Smooth muscle cell (in vitro differentiated cells): ENCODE data around the gene TENM4. TPM values are rescaled to one million over a fixed set of nuclear protein-coding genes. Genes with fewer than 3 reads are reported as not detected.

ENCODE experiments used
- DNase-seq: peaks from one replicate; lab custom pipeline; 2025; ENCODE audit not compliant: unreplicated experiment; lab: John Stamatoyannopoulos, UW
- H2AFZ ChIP-seq: fragments of 200-600 bp; sonication (generic); 2 replicates; pipeline ENCODE4 v1.6.0; 2016; ENCODE audit warnings: antibody characterized with exemption, low read depth, mild to moderate bottlenecking
- H3F3A ChIP-seq: fragments of 200-600 bp; sonication (generic); 2 replicates; pipeline ENCODE4 v1.6.0; 2017; ENCODE audit warnings: antibody characterized with exemption, low read depth
- H3K27ac ChIP-seq: fragments of 200-600 bp; sonication (generic); 2 replicates; pipeline ENCODE4 v1.5.1; 2016; ENCODE audit warnings: low read depth, mild to moderate bottlenecking
- H3K27me3 ChIP-seq: fragments of 200-600 bp; sonication (generic); 2 replicates; pipeline ENCODE4 v1.6.1; 2016; ENCODE audit warnings: low read depth, mild to moderate bottlenecking
- H3K36me3 ChIP-seq: fragments of 200-600 bp; sonication (generic); 2 replicates; pipeline ENCODE4 v1.5.1; 2016; ENCODE audit warnings: low read depth
- H3K4me1 ChIP-seq: fragments of 200-600 bp; sonication (generic); 2 replicates; pipeline ENCODE4 v1.5.1; 2016; ENCODE audit warnings: low read depth
- H3K4me2 ChIP-seq: fragments of 200-600 bp; sonication (generic); 2 replicates; pipeline ENCODE4 v1.6.0; 2016; ENCODE audit warnings: mild to moderate bottlenecking
- H3K4me3 ChIP-seq: fragments of 200-600 bp; sonication (generic); 2 replicates; pipeline ENCODE4 v1.5.1; 2016; ENCODE audit warnings: mild to moderate bottlenecking
- H3K79me2 ChIP-seq: fragments of 200-600 bp; sonication (generic); 2 replicates; pipeline ENCODE4 v1.6.0; 2016; ENCODE audit warnings: low read depth, mild to moderate bottlenecking
- H3K9ac ChIP-seq: fragments of 200-600 bp; sonication (generic); 2 replicates; pipeline ENCODE4 v1.6.0; 2016; ENCODE audit warnings: low read depth
- H3K9me3 ChIP-seq: fragments of 200-600 bp; sonication (generic); replicated peaks from 2 replicates; pipeline ENCODE4 v1.5.1; 2016; ENCODE audit warnings: low read depth
- H4K20me1 ChIP-seq: fragments of 200-600 bp; sonication (generic); 2 replicates; pipeline ENCODE4 v1.6.0; 2016; ENCODE audit warnings: low read depth
- WGBS: methylation state at CpG from one replicate; pipeline ENCODE4 v1.1.7; 2016; ENCODE audit warnings: low lambda C conversion rate; 5-methylcytosine and 5-hydroxymethylcytosine counted together
- polyA plus RNA-seq: library from polyadenylated mRNA; unstranded; fragments of >200 nt; fragmentation: Nextera tagmentation; extraction: Ambion mirVana; gene quantifications from 2 replicates; pipeline ENCODE4 v1.2.1, GENCODE V29; 2016
- total RNA-seq: library from RNA; depleted of rRNA; stranded (reverse); fragments of >200 nt; gene quantifications from 2 replicates; pipeline ENCODE4 v1.2.3, GENCODE V29; 2014
- TF ChIP-seq, protein P1 (sequence below): fragments of 200-600 bp; sonication (generic); IDR thresholded peaks from 2 replicates; pipeline ENCODE4 v1.5.1; 2017; ENCODE audit warnings: borderline replicate concordance, mild to moderate bottlenecking, antibody characterized with exemption; ENCODE audit not compliant: insufficient read depth, poor library complexity, severe bottlenecking

The TENM4 gene
- total and polyA plus RNA-seq, 2 experiments from 2014 or later = 31.6 to 38.2 TPM

DNA sequence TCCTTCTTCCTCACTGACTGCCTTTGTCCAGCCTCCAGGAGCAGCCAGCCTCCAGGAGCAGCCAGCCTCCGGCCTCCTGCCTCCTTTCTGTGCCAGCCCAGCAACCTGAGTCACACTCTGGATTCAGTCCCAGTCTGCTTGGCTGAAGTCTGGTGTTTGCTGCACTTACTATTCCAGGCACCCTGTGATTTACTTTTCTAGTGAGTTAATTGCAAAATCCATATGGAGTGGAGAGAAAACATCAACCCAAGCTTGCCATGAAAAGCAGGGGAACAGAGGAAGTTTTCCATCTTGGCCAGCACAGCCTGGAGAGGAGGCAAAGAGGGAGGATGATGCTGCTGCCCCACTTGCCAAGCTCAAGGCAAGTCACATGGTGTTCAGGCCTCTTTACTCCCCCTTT, 400.5 kb downstream of the TENM4 start:
- Histone ChIP-seq H3K9me3 (no peaks in the 10 kb centered on the region), H3K9ac (no peak overlapping the region), H4K20me1 (no peaks in the 10 kb centered on the region), H2AFZ (no peak overlapping the region), H3K4me2 (no peak overlapping the region), H3K4me3 (no peak overlapping the region), H3F3A (peaks cover 10% of the 10 kb centered on the region), H3K27me3 (no peaks in the 10 kb centered on the region), H3K79me2 (no peaks in the 10 kb centered on the region), H3K36me3 (no peaks in the 10 kb centered on the region), H3K27ac (no peak overlapping the region), H3K4me1 (peaks cover 6% of the 10 kb centered on the region)
- TF ChIP-seq, protein P1, sequence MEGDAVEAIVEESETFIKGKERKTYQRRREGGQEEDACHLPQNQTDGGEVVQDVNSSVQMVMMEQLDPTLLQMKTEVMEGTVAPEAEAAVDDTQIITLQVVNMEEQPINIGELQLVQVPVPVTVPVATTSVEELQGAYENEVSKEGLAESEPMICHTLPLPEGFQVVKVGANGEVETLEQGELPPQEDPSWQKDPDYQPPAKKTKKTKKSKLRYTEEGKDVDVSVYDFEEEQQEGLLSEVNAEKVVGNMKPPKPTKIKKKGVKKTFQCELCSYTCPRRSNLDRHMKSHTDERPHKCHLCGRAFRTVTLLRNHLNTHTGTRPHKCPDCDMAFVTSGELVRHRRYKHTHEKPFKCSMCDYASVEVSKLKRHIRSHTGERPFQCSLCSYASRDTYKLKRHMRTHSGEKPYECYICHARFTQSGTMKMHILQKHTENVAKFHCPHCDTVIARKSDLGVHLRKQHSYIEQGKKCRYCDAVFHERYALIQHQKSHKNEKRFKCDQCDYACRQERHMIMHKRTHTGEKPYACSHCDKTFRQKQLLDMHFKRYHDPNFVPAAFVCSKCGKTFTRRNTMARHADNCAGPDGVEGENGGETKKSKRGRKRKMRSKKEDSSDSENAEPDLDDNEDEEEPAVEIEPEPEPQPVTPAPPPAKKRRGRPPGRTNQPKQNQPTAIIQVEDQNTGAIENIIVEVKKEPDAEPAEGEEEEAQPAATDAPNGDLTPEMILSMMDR = no peak
- no peak for DNase-seq
- 96% methylated on average over 1 of the region's 1 CpG for WGBS

DNA sequence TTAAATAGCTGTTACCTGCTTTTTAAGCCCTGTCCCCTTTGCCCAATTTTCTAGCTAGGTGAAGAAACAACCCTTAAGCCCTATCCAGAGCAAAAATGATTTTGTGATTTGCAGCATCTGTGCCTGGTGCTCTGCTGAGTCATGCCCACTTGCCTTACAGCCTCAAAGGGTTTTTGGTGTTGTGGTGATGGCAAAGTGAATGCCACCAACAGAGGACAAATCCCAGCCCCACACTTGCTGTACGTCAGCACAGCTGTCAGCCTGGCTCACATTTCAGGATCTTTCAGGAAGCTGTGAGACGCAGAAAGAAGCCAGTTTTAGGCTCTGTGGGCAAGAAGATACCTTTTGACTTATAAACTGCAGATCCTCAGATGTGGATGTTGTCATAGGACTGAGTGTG, 401.7 kb downstream of the TENM4 start:
- no peaks in the 10 kb centered on the region for H3K4me1 ChIP-seq
- no peak overlapping the region for H3K27ac ChIP-seq
- no peak overlapping the region for H2AFZ ChIP-seq
- H3K79me2 ChIP-seq = no peaks in the 10 kb centered on the region
- no peak overlapping the region for H3K9ac ChIP-seq
- H3K36me3 ChIP-seq = no peaks in the 10 kb centered on the region
- TF ChIP-seq, protein P1 = no peak
- H3K9me3 ChIP-seq = no peaks in the 10 kb centered on the region
- H3K4me3 ChIP-seq = no peak overlapping the region
- DNase-seq = no peak
- H4K20me1 ChIP-seq = no peaks in the 10 kb centered on the region
- 26% methylated on average over 2 of the region's 2 CpGs for WGBS
- H3K27me3 ChIP-seq = no peaks in the 10 kb centered on the region
- H3F3A ChIP-seq = peaks cover 5% of the 10 kb centered on the region
- no peak overlapping the region for H3K4me2 ChIP-seq

DNA sequence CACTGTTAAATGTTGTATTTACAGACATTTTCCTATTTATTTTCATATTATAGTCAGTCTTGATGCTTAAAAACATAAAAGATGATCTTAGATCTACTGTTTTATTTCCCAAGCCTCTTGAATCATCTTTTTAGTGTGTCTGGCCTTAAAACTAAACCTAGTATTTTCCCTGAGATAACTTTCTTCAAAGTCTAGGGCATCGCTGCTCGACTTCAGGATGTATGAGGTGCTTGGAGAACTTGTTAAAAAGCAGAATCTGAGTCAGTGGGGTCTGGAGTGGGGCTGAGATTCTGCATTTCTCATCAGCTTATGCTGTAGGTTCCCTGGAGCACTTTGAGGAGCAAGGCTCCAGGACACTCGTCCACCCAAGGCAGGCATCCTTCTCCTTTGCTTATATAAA, 404.9 kb downstream of the TENM4 start:
- TF ChIP-seq, protein P1 = no peak
- Histone ChIP-seq H3K4me3 (no peak overlapping the region), H3K4me2 (no peak overlapping the region), H3K36me3 (no peaks in the 10 kb centered on the region), H3K27ac (no peak overlapping the region), H3K9me3 (no peaks in the 10 kb centered on the region), H3K27me3 (no peaks in the 10 kb centered on the region), H3K9ac (no peak overlapping the region), H3F3A (peaks cover 5% of the 10 kb centered on the region), H3K79me2 (no peaks in the 10 kb centered on the region), H2AFZ (no peak overlapping the region), H4K20me1 (no peaks in the 10 kb centered on the region), H3K4me1 (no peaks in the 10 kb centered on the region)
- no peak for DNase-seq
- 47% methylated on average over 3 of the region's 3 CpGs for WGBS

DNA sequence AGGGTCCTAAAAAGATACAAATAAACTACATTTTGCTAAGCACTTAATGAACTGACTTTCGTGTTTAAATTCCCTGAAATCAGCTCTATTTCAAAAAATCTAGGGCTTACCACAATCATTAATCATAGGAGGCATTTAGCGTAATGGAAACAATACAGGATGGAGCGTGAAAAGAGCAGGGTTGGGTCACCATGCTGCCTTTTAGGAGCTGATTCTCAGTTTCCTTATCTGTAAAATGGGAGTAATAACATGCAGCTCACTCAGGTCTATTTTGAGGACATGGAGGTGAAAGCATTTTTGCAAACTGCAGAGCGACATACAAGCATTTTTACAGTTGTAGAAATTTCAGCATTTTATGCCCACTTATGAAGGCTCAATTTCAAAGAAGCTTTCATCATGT, 407.0 kb downstream of the TENM4 start:
- 92% methylated on average over 4 of the region's 4 CpGs for WGBS
- no peak for DNase-seq
- Histone ChIP-seq H3K36me3 (no peaks in the 10 kb centered on the region), H3K9me3 (no peaks in the 10 kb centered on the region), H2AFZ (no peak overlapping the region), H3K4me2 (no peak overlapping the region), H3K27ac (no peak overlapping the region), H3K4me3 (no peak overlapping the region), H3K9ac (no peak overlapping the region), H3F3A (peaks cover 3% of the 10 kb centered on the region), H4K20me1 (peaks cover 17% of the 10 kb centered on the region), H3K27me3 (no peaks in the 10 kb centered on the region), H3K4me1 (no peaks in the 10 kb centered on the region), H3K79me2 (no peaks in the 10 kb centered on the region)
- TF ChIP-seq, protein P1 = no peak
